Astrocyte of the hippocampus (primary cell): ENCODE results near the gene GJE1.
"Not testable (repeated sequence)": the region's sequence is repeated elsewhere in the genome, so short reads cannot be mapped to it uniquely, and the experiment has no call there.

Experiments used
- DNase-seq: peaks from one replicate; pipeline ENCODE4 v3.0.0; 2011; ENCODE audit warnings: low read depth, low spot score

The GJE1 gene

GRCh38 chr6:142132625-142133024, at the start of gene GJE1:
TSS of gene GJE1 (plus strand) at chr6:142132925. CDS start at chr6:142133159, 234 bp downstream.
- no peak for DNase-seq

DNA sequence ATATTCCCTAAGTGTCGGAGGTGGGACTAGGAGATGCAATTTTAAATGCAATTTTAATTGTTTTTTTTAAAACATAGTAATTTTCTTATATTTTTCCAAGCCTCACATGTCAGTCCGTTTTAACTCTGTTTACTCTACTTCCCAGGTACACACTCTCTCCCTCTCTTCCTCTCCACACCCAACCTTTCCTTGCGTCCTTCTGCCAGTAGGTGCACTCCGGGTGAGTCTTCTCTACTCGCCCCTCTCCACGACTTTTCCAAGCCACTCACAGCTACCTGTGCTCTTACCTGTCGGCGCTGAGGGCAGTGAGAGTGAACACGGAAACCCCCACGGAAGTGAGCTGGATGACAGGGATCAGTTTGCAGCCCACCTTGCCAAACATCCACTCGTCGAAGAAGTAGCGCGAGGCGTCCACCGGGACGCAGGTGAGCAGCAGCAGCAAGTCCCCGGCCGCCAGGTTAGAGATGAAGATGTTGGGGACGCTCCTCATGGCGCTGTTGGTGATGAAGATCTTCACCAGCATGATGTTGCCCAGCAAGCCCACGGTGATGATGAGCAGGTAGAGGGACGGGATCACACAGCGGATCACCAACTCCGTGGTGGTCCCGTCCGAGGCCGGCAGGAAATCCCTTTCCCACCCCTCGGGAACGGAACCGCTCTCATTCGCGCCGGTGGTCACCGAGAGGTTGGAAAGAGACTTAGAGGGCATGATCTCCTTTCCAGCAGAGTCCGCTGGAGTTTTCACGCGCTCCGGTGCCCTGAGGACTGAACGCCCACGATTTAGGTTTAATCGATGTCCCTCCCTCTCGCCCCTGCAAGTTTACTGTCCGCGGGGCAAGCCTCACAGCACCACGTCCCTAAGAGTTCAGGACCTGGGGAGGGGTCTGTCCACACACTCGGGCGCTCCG, 44.5 kb upstream of the GJE1 start:
- peak; percentile 3 for DNase-seq

- peak; percentile 82 for DNase-seq
Observed at GRCh38 chr6:142088858-142089216, 43.9 kb upstream of the GJE1 start.

- not testable (repeated sequence) for DNase-seq
Observed at GRCh38 chr6:142104820-142105219, 27.9 kb upstream of the GJE1 start.

- DNase-seq = not testable (repeated sequence)
Observed at GRCh38 chr6:142110820-142111219, 21.9 kb upstream of the GJE1 start.

DNA sequence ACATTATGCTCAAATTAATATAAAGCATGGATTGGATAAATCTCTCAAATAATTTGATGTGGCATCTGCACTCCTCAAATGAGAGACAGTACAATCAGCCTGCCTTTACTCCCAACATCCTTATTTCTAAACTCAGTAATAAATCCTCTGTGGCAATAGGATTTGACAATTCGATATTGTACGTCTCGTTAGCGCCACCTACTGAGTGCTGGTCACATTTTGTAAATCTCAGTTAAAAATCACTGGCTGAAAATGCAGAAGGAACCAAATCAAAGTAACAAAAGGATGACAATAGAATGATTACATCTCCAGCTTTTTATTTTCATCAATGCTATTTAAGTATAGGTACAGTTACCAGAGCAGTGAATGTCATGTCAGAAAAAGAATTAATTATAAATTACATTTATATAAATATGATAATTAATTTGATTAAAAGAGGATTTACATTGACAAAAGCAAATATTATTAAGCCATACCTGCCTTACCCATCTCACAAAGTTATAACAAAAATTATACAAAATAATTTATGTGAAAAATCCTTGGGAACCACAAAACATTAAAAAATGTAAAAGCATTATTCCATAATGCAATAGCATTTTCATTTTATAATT, 20.2 kb upstream of the GJE1 start:
- DNase-seq = peak; percentile 83

GRCh38 chr6:142117366-142117765, 15.4 kb upstream of the GJE1 start:
- DNase-seq = no peak

- DNase-seq = no peak
Observed at GRCh38 chr6:142118328-142118727, 14.4 kb upstream of the GJE1 start.

DNA sequence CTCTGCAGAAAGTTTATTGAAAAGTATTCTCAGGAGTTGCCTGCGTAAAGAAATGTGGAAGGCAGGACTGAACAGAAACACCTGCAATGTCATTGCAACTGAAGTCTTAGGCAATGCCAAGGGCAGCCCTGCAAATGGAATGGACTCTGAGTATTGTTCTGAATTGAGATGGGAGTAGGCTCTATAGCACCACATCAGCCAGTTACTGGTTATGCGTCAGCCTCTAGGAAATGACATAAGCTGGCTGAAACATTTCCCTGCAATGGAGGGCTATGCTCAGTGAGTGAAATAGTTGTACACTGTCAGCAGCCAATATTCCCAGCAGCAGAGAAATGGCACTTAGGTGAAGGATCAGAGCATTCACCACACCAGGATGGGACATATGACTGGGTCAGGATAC, 13.8 kb upstream of the GJE1 start:
- DNase-seq = no peak

- no peak for DNase-seq
Observed at GRCh38 chr6:142121342-142121741, 11.4 kb upstream of the GJE1 start.

- no peak for DNase-seq
Observed at GRCh38 chr6:142130814-142131213, 1.9 kb upstream of the GJE1 start.

DNA sequence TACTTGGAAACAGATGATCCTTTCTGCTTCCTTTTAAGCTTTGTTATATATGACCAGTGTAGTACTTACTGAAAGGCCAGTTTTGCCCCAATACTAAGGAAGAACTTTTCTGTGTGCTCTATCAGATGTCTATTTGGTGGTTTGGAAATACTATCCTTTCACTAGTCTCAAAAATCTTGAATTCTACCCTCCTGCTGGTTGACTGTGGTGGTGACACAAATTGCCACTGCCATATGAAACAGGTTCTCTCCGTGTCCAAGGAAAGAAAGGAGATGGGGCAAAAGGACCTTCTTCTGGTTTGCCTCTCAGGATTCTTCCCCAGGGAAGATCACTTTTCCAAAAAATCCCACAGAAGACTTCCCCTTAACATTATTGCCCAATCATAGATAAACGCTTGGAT, 6.2 kb downstream of the GJE1 start:
- DNase-seq = no peak

DNA sequence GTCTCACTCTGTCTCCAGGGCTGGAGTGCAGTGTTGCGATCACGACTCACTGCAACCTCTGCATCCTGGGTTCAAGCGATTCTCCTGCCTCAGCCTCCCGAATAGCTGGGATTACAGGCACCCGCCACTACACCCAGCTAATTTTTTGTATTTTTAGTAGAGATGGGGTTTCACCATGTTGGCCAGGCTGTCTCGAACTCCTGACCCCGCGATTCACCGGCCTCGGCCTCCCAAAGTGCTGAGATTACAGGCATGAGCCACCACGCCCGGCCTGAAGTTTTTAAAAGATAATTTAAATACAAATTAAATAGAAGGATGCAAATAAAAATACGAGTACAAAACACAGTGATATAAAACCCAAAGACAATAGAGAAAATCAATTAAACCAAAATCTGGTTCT, 8.8 kb downstream of the GJE1 start:
- not testable (repeated sequence) for DNase-seq

GRCh38 chr6:142146828-142147662, 14.3 kb downstream of the GJE1 start, which contains the start of the genes NMBR and VTA1:
TSS of gene NMBR (minus strand) at chr6:142147122. CDS start at chr6:142088658, 58,464 bp downstream.
TSS of gene VTA1 (plus strand) at chr6:142147263. CDS start at chr6:142147288, 25 bp downstream.
- DNase-seq = peak; percentile 99

GRCh38 chr6:142152746-142153145, 20.0 kb downstream of the GJE1 start:
- peak; percentile 56 for DNase-seq

DNA sequence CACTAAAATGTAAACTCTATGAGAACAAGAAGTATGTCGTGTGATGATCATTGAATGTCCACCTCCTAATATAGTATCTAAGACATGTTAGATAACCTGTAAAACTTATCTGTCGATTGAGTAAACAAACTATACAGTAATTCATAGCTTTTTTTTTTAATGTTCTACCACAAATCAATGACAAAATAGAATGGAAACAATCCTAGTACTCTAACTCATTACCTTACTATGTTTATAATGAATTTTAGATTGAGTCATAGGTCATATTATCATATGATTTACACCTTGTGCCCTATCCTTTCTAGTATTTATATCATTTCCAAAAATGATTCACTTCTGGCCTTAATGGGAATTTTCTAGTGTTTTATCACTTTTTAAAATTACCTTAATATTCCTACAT, 20.5 kb downstream of the GJE1 start:
- no peak for DNase-seq

DNA sequence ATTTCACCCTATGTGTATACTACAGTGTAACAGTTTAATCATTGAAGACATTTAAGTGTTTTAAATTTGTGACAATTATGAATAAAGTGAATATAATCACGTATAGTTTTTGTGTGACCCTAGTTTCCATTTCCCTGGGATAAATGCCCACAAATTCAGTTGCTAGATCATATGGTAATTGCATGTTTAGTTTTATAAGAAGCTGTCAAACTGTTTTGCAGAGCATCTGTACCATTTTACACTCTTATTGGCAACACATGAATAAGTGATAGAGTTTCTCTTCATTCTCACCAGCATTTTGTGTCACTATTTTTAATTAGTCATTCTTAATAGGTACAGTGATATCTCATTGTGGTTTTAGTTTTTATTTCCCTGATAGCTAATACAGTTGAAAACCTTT, 21.6 kb downstream of the GJE1 start:
- no peak for DNase-seq

DNA sequence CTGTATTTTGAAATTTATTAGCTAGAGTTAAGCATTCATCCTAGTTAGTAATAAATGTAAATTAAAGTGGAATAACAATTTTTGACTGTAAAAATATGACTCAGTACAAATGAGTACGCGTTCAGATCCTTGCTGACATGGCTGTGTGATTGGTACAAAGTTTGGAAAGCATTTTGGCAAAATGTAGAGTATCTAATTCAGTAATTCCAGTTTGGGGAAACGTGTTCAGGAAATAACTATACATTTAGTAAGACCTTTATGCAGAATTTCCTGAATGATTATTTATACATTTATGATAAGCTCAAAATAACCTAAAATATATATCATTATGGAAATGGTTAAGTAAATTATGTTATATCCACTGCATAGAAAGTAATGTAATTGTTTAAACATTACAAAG, 22.4 kb downstream of the GJE1 start:
- DNase-seq = no peak

DNA sequence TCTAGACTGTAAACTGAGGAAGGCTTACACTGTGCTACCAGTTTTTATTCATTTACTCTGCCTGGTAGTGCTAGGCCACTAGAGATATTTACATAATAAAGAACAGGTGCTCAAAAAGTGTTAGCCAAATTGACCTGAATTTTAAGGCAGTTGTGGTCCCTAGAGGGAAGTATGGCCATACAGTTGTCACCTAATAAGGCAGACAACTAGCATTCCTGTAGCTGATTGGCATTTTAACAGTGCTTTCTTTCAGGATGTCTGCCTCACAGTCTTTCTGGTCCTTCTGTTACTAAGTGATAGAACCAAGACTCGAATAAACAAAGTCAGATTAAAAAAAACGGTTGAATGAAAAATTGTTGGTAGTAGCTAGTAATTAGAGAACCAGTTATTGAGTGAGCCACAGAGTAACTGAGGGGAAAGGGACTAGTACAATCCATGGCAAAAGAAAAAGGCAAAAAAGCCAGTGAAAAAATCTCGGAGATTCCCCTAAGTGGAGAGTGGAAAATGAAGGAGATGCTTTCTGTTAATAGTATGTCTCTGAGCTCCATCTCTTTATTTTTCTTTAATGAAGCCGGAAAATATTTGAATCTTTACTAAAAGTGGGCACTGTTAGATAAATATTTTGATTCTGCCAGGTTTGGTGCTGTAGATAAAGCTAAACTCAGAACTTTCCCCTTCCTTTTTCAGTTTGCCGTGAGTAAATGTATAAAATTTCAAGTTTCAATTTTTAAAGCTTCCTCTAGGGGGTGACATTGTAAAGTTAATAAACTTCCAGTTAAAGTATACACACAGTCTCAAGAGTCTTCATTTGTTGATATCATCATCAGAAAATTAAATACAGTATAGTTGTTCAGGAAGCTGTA, 23.4 kb downstream of the GJE1 start:
- DNase-seq = peak; percentile 40

DNA sequence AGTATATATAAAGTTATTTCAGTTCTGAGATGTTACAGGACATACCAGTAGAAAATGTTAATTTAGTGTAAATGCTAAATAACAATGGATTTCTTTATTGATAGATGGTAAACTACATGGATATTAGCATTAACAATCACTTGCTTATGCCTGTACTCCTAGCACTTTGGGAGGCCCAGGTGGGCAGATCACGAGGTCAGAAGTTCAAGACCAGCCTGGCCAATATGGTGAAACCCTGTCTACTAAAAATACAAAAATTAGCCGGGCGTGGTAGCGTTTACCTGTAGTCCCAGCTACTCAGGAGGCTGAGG, 24.0 kb downstream of the GJE1 start:
- DNase-seq = not testable (repeated sequence)

GRCh38 chr6:142162780-142163179, 30.1 kb downstream of the GJE1 start:
- no peak for DNase-seq
